ENCODE results near the gene HSDL1. TPM values are rescaled to one million over a fixed set of nuclear protein-coding genes. Genes with fewer than 3 reads are reported as not detected.

The HSDL1 gene
- total and polyA plus RNA-seq, 2 donors (not counting 1 experiment from before 2014, with no cell fraction given) = 23.6 to 24.8 TPM

DNA sequence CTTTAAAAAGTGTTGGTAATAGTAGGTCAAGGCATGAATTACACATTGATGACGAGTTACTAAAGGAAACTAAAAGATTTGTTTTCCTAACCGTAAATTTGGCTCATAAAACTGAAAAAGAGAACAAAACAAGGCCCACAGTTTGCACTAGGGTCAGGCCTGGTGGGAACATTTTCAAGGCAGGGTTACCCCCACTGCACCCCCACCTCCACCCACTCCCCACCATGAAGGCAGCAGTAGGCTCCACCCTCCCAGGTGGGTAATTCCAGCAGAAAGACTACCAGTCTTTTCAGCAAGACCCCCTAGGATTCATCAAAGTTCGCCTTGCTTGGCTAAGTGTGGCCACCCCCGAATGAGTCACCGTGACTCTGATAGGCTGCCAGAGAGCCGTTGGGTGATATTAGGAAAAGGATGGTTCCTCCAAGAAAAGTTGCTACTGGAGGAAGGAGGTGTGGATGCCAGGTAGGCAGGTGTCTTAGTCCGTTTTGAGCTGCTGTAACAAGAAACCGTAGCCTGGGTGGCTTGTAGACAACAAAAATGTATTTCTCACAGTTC is 8.8 kb upstream of the HSDL1 start:
- Histone ChIP-seq H3K27me3 (ENCODE audit: control insufficient read depth, insufficient read depth, low read length) (peaks cover 8% of the 10 kb centered on the region), H3K4me1 (ENCODE audit: control insufficient read depth, extremely low read depth, insufficient read depth, low read length) (no peaks in the 10 kb centered on the region), H2AFZ (ENCODE audit: low read length) (no peak overlapping the region), H3K4me3 (replicated peaks in 1 of 4; ENCODE audit: control extremely low read depth in 1 of 4, insufficient read depth in 1 of 4, low read depth in 3 of 4, low read length in 4 of 4) (no peak overlapping the region), H3K4me2 (ENCODE audit: extremely low read depth, insufficient read depth, low read length) (no peak overlapping the region), H4K20me1 (ENCODE audit: control insufficient read depth, extremely low read depth, insufficient read depth, low read length) (no peaks in the 10 kb centered on the region), H3K79me2 (ENCODE audit: control insufficient read depth, insufficient read depth, low read length) (no peaks in the 10 kb centered on the region), H3K9ac (ENCODE audit: insufficient read depth, low read length) (no peak overlapping the region), H3K27ac (ENCODE audit: insufficient read depth, low read length) (no peak overlapping the region), H3K9me3 (ENCODE audit: control insufficient read depth, insufficient read depth, low read depth, low read length) (no peaks in the 10 kb centered on the region), H3K36me3 (ENCODE audit: control insufficient read depth, insufficient read depth, low read length) (no peaks in the 10 kb centered on the region)
- TF ChIP-seq EZH2 (IDR thresholded peaks at IDR 0.05; ENCODE audit: low read length, missing control alignments) = no peak
- no peak for DNase-seq (ENCODE audit: low read depth in 2 of 2)

DNA sequence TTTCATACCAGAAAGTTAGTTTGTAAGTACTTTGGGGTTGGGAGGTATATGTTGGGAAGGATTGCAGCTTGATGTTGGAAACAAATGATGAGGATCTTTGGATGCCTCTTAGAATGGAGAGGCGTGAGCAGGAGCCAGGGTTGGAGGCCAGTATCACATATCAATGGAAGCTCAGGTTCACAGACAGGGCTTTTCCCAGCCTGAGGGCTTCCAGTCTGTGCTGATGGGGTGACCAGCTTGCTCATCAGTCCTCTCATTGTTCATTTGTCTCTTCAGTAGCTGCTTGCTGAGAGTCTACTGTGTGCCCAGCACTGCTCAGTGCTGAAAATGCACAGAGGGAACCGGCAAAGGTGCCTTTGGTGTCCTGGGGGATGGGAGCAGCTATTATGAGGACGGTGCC is 5.9 kb upstream of the HSDL1 start:
- Histone ChIP-seq H3K9ac (ENCODE audit: insufficient read depth, low read length) (no peak overlapping the region), H3K27ac (ENCODE audit: insufficient read depth, low read length) (no peak overlapping the region), H3K9me3 (ENCODE audit: control insufficient read depth, insufficient read depth, low read depth, low read length) (no peaks in the 10 kb centered on the region), H3K79me2 (ENCODE audit: control insufficient read depth, insufficient read depth, low read length) (no peaks in the 10 kb centered on the region), H3K4me3 (replicated peaks in 1 of 4; ENCODE audit: control extremely low read depth in 1 of 4, insufficient read depth in 1 of 4, low read depth in 3 of 4, low read length in 4 of 4) (no peak overlapping the region), H3K27me3 (ENCODE audit: control insufficient read depth, insufficient read depth, low read length) (no peaks in the 10 kb centered on the region), H3K36me3 (ENCODE audit: control insufficient read depth, insufficient read depth, low read length) (no peaks in the 10 kb centered on the region), H2AFZ (ENCODE audit: low read length) (no peak overlapping the region), H3K4me2 (ENCODE audit: extremely low read depth, insufficient read depth, low read length) (no peak overlapping the region), H3K4me1 (ENCODE audit: control insufficient read depth, extremely low read depth, insufficient read depth, low read length) (no peaks in the 10 kb centered on the region), H4K20me1 (ENCODE audit: control insufficient read depth, extremely low read depth, insufficient read depth, low read length) (no peaks in the 10 kb centered on the region)
- TF ChIP-seq, protein P1, sequence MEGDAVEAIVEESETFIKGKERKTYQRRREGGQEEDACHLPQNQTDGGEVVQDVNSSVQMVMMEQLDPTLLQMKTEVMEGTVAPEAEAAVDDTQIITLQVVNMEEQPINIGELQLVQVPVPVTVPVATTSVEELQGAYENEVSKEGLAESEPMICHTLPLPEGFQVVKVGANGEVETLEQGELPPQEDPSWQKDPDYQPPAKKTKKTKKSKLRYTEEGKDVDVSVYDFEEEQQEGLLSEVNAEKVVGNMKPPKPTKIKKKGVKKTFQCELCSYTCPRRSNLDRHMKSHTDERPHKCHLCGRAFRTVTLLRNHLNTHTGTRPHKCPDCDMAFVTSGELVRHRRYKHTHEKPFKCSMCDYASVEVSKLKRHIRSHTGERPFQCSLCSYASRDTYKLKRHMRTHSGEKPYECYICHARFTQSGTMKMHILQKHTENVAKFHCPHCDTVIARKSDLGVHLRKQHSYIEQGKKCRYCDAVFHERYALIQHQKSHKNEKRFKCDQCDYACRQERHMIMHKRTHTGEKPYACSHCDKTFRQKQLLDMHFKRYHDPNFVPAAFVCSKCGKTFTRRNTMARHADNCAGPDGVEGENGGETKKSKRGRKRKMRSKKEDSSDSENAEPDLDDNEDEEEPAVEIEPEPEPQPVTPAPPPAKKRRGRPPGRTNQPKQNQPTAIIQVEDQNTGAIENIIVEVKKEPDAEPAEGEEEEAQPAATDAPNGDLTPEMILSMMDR (conservative IDR thresholded peaks at IDR 0.05 in 1 of 2, IDR thresholded peaks at IDR 0.05 in 1 of 2; ENCODE audit: low read depth in 1 of 2, low read length in 2 of 2) = no peak
- TF ChIP-seq EZH2 (IDR thresholded peaks at IDR 0.05; ENCODE audit: low read length, missing control alignments) = no peak
- no peak for DNase-seq (ENCODE audit: low read depth in 2 of 2)

DNA sequence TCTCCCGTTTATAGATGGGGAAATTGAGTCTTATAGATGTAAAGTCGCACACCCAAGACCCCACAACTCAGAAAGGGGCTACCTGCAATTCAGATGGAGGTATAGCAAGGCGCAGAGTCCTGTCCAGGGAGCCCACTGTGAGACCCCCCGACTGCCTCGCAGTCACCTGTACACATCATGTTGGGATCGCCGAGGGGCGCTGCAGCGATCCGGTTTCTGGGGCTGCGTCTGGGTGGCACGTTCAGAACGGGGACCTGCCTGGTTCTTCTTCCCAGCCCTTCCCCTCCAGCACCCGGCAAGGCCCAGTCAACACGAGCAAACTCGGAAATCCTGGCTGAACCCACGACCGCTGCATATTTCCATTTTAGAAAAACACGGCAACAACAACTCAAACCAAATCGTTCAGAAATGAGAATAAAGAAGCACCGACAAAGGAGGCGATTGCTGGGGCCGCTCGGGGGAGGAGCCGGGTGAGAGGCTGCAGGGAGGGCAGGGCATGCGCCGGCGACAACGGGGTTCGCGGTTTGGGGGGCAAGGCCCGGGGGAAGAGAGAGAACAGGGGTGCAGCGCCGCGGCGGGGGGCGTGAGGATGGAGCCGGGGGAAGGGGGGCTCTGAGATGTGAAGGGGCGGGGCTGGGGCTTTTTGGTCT is 643 bp downstream of the HSDL1 start:
- H3K27me3 ChIP-seq (ENCODE audit: control insufficient read depth, insufficient read depth, low read length) = no peaks in the 10 kb centered on the region
- H3K4me3 ChIP-seq (replicated peaks in 1 of 4; ENCODE audit: control extremely low read depth in 1 of 4, insufficient read depth in 1 of 4, low read depth in 3 of 4, low read length in 4 of 4) = peak overlapping the region; percentile 71 to 87 (median 78)
- peaks cover 2% of the 10 kb centered on the region for H3K4me1 ChIP-seq (ENCODE audit: control insufficient read depth, extremely low read depth, insufficient read depth, low read length)
- H3K4me2 ChIP-seq (ENCODE audit: extremely low read depth, insufficient read depth, low read length) = peak overlapping the region; percentile 86
- TF ChIP-seq, protein P1 (conservative IDR thresholded peaks at IDR 0.05 in 1 of 2, IDR thresholded peaks at IDR 0.05 in 1 of 2; ENCODE audit: low read depth in 1 of 2, low read length in 2 of 2) = no peak
- TF ChIP-seq EZH2 (IDR thresholded peaks at IDR 0.05; ENCODE audit: low read length, missing control alignments) = no peak
- peaks cover 10% of the 10 kb centered on the region for H3K79me2 ChIP-seq (ENCODE audit: control insufficient read depth, insufficient read depth, low read length)
- H2AFZ ChIP-seq (ENCODE audit: low read length) = peak overlapping the region; percentile 30
- peak in 1 of 2 donors; percentile 9 for DNase-seq (ENCODE audit: low read depth in 2 of 2)
- no peaks in the 10 kb centered on the region for H3K9me3 ChIP-seq (ENCODE audit: control insufficient read depth, insufficient read depth, low read depth, low read length)
- H4K20me1 ChIP-seq (ENCODE audit: control insufficient read depth, extremely low read depth, insufficient read depth, low read length) = no peaks in the 10 kb centered on the region
- H3K9ac ChIP-seq (ENCODE audit: insufficient read depth, low read length) = peak overlapping the region; percentile 52
- H3K27ac ChIP-seq (ENCODE audit: insufficient read depth, low read length) = no peak overlapping the region
- H3K36me3 ChIP-seq (ENCODE audit: control insufficient read depth, insufficient read depth, low read length) = no peaks in the 10 kb centered on the region

Data from fibroblast of lung (primary cell).